MM.1S (cell line): ENCODE data around the gene KIDINS220.

Experiments used
- EZH2 ChIP-seq: fragments of 300-600 bp; sonication (generic); optimal IDR thresholded peaks from 2 replicates; pipeline ENCODE3; 2017; ENCODE audit warnings: low read depth, mild to moderate bottlenecking, antibody characterized with exemption, low read length, mixed read lengths
- EZH2phosphoT487 ChIP-seq: fragments of 300-600 bp; sonication (generic); IDR thresholded peaks from 2 replicates; pipeline ENCODE4 v1.6.1; 2018; ENCODE audit warnings: antibody characterized with exemption, low read length
- TF ChIP-seq, protein P1 (sequence below): fragments of 300-600 bp; sonication (generic); IDR thresholded peaks from 2 replicates; pipeline ENCODE4 v1.5.1; 2016; ENCODE audit warnings: antibody characterized with exemption, low read length, mixed read lengths

DNA sequence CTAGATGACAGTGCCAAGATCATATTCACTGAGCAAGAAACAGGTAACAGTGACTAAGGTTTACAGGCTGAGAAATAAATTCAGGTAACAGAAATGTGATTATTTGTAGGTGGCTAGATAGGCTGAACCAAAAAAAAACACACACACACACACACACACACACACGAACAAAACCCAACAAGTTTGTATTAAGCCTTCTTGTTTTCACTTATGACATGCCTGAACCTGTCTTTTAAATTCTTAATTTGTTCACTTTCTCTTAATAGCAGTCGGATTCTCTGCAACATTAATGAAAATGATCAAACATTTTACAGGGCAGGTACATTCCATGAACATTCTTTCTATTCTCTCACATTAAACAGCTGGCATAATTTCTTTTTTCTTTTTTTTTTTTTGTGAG, 18.8 kb upstream of the KIDINS220 start:
- TF ChIP-seq, protein P1, sequence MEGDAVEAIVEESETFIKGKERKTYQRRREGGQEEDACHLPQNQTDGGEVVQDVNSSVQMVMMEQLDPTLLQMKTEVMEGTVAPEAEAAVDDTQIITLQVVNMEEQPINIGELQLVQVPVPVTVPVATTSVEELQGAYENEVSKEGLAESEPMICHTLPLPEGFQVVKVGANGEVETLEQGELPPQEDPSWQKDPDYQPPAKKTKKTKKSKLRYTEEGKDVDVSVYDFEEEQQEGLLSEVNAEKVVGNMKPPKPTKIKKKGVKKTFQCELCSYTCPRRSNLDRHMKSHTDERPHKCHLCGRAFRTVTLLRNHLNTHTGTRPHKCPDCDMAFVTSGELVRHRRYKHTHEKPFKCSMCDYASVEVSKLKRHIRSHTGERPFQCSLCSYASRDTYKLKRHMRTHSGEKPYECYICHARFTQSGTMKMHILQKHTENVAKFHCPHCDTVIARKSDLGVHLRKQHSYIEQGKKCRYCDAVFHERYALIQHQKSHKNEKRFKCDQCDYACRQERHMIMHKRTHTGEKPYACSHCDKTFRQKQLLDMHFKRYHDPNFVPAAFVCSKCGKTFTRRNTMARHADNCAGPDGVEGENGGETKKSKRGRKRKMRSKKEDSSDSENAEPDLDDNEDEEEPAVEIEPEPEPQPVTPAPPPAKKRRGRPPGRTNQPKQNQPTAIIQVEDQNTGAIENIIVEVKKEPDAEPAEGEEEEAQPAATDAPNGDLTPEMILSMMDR: no peak
- TF ChIP-seq EZH2 (no peak), EZH2phosphoT487 (no peak)
